PC-3 (cell line): ENCODE data around the gene MSH6. TPM values are rescaled to one million over a fixed set of nuclear protein-coding genes. Genes with fewer than 3 reads are reported as not detected.

Source experiments
- ATAC-seq: fragments of 200-7000 bp; cut with Tn5 transposase; 2 replicates; pipeline ENCODE4 v1.9.1; 2020; ENCODE audit warnings: mild to moderate bottlenecking, moderate library complexity
- BruUV-seq: library from RNA; stranded (reverse); fragments of 400-500 nt; replicated peaks from 2 replicates; lab custom pipeline; 2021; lab: Mats Ljungman, UMichigan
- CTCF ChIA-PET: fragments of 300-600 bp; sonication (Branson Sonifier 250); formaldehyde crosslinking; loops from one replicate; lab custom pipeline; 2022; ENCODE audit warnings: antibody characterized with exemption; lab: Charles Lee
- POLR2A ChIA-PET: fragments of 300-600 bp; sonication (Branson Sonifier 250); formaldehyde crosslinking; loops from one replicate; lab custom pipeline; 2022; ENCODE audit warnings: antibody characterized with exemption; ENCODE audit not compliant: unreplicated experiment; lab: Charles Lee
- DNase-seq: peaks from one replicate; pipeline ENCODE4 v3.0.0-alpha.2; 2015
- H2AFZ ChIP-seq: fragments of 300-600 bp; sonication (generic); 2 replicates; pipeline ENCODE4 v1.6.0; 2016; ENCODE audit warnings: antibody characterized with exemption, low read length
- H3F3A ChIP-seq: fragments of 300-600 bp; sonication (generic); one replicate; pipeline ENCODE4 v1.6.0; 2017; ENCODE audit warnings: antibody characterized with exemption, low read length, control low read depth, mild to moderate bottlenecking; ENCODE audit not compliant: unreplicated experiment
- H3K27ac ChIP-seq: fragments of 300-600 bp; sonication (generic); 2 replicates; pipeline ENCODE4 v1.5.1; 2016; ENCODE audit warnings: mild to moderate bottlenecking, low read length
- H3K27me3 ChIP-seq: fragments of 300-600 bp; sonication (generic); 2 replicates; pipeline ENCODE4 v1.6.1; 2016; ENCODE audit warnings: low read length, mixed read lengths
- H3K36me3 ChIP-seq: fragments of 300-600 bp; sonication (generic); 2 replicates; pipeline ENCODE4 v1.6.1; 2016; ENCODE audit warnings: low read depth, mixed run types, low read length, mixed read lengths
- H3K4me1 ChIP-seq: fragments of 300-600 bp; sonication (generic); 2 replicates; pipeline ENCODE4 v1.5.1; 2016; ENCODE audit warnings: low read length; ENCODE audit not compliant: insufficient read depth
- H3K4me2 ChIP-seq: fragments of 300-600 bp; sonication (generic); 2 replicates; pipeline ENCODE4 v1.6.0; 2016; ENCODE audit warnings: low read length
- H3K4me3 ChIP-seq: fragments of 300-600 bp; sonication (generic); 2 replicates; pipeline ENCODE4 v1.5.1; 2016; ENCODE audit warnings: mild to moderate bottlenecking, low read length, mixed read lengths
- H3K79me2 ChIP-seq: fragments of 300-600 bp; sonication (generic); 2 replicates; pipeline ENCODE4 v1.6.1; 2017; ENCODE audit warnings: low read length, mixed read lengths
- H3K9ac ChIP-seq: fragments of 300-600 bp; sonication (generic); 2 replicates; pipeline ENCODE4 v1.6.0; 2016; ENCODE audit warnings: mild to moderate bottlenecking, low read length
- H3K9me2 ChIP-seq: fragments of 300-600 bp; sonication (generic); replicated peaks from 2 replicates; pipeline ENCODE4 v1.6.1; 2016; ENCODE audit warnings: mixed run types, low read length, mixed read lengths
- H3K9me3 ChIP-seq: fragments of 300-600 bp; sonication (generic); 2 replicates; pipeline ENCODE4 v1.6.1; 2016; ENCODE audit warnings: low read length, mixed read lengths
- H4K20me1 ChIP-seq: fragments of 300-600 bp; sonication (generic); 2 replicates; pipeline ENCODE4 v1.6.1; 2016; ENCODE audit warnings: low read length, mixed read lengths
- CTCF ChIP-seq: fragments of 300-600 bp; sonication (generic); conservative IDR thresholded peaks from 2 replicates; pipeline ENCODE4 v1.5.1; 2017; ENCODE audit warnings: antibody characterized with exemption, low read depth, mild to moderate bottlenecking, low read length
- EZH2 ChIP-seq: fragments of 300-600 bp; sonication (generic); IDR thresholded peaks from one replicate; pipeline ENCODE4 v1.6.1; 2017; ENCODE audit warnings: antibody characterized with exemption, mild to moderate bottlenecking, low read length; ENCODE audit not compliant: unreplicated experiment
- EZH2phosphoT487 ChIP-seq: fragments of 300-600 bp; sonication (generic); IDR thresholded peaks from 2 replicates; pipeline ENCODE4 v1.6.1; 2018; ENCODE audit warnings: mild to moderate bottlenecking, antibody characterized with exemption, low read length, borderline replicate concordance
- intact Hi-C: fragments of 100-400 bp; cut with micrococcal nuclease; formaldehyde crosslinking; loops from 2 replicates; pipeline ENCODE4 v1.9.0; 2023
- total RNA-seq: library from RNA; depleted of rRNA; stranded (reverse); fragments of >200 nt; gene quantifications from 2 replicates; pipeline ENCODE4 v1.2.3, GENCODE V29; 2014

Gene MSH6
- total RNA-seq, 1 experiment from 2014 or later = 84.9 TPM

GRCh38 chr2:47771211-47771610 is 11.7 kb upstream of the MSH6 start:
- Histone ChIP-seq H3K27ac (no peak overlapping the region), H3K9ac (no peak overlapping the region), H3K27me3 (no peaks in the 10 kb centered on the region), H3K9me3 (no peaks in the 10 kb centered on the region), H3K36me3 (no peaks in the 10 kb centered on the region), H4K20me1 (no peaks in the 10 kb centered on the region), H3K4me2 (no peak overlapping the region), H3K4me1 (no peaks in the 10 kb centered on the region), H3K4me3 (no peak overlapping the region), H3F3A (no peaks in the 10 kb centered on the region), H3K9me2 (no peaks in the 10 kb centered on the region), H3K79me2 (no peaks in the 10 kb centered on the region), H2AFZ (no peak overlapping the region)
- BruUV-seq = no TSS peak
- ChIA-PET CTCF (interaction anchor here (0.6 to 1.0 kb wide), 2 partner anchors 383 to 522 kb away, joined by 3 to 10 read pairs; no protein-coding TSS in a partner anchor), POLR2A (interaction anchor here (0.6 kb wide), 1 partner anchor 12 kb away, joined by 3 read pairs; no protein-coding TSS in a partner anchor)
- ATAC-seq = peak; percentile 90
- intact Hi-C loops = no loop called here
- peak; percentile 88 for DNase-seq
- TF ChIP-seq EZH2 = no peak
- TF ChIP-seq CTCF = no peak
- no peak for TF ChIP-seq EZH2phosphoT487

GRCh38 chr2:47772343-47772742 is 10.6 kb upstream of the MSH6 start:
- H3F3A ChIP-seq = no peaks in the 10 kb centered on the region
- H3K9ac ChIP-seq = no peak overlapping the region
- ChIA-PET POLR2A (no interaction called here), CTCF (no interaction called here)
- no peak overlapping the region for H2AFZ ChIP-seq
- ATAC-seq (no peak), DNase-seq (no peak)
- intact Hi-C loops = no loop called here
- H3K27ac ChIP-seq = no peak overlapping the region
- no peak overlapping the region for H3K4me3 ChIP-seq
- no peaks in the 10 kb centered on the region for H3K79me2 ChIP-seq
- H3K4me2 ChIP-seq = no peak overlapping the region
- no peaks in the 10 kb centered on the region for H3K4me1 ChIP-seq
- no peak for TF ChIP-seq EZH2
- TF ChIP-seq EZH2phosphoT487 = no peak
- no peak for TF ChIP-seq CTCF
- H4K20me1 ChIP-seq = no peaks in the 10 kb centered on the region
- no peaks in the 10 kb centered on the region for H3K9me2 ChIP-seq
- H3K9me3 ChIP-seq = no peaks in the 10 kb centered on the region
- H3K27me3 ChIP-seq = no peaks in the 10 kb centered on the region
- no peaks in the 10 kb centered on the region for H3K36me3 ChIP-seq
- BruUV-seq = no TSS peak

GRCh38 chr2:47774567-47774966 is 8.4 kb upstream of the MSH6 start:
- DNase-seq (no peak), ATAC-seq (no peak)
- TF ChIP-seq EZH2 = no peak
- no peak for TF ChIP-seq CTCF
- no peak for TF ChIP-seq EZH2phosphoT487
- intact Hi-C loops = no loop called here
- H3K36me3 ChIP-seq = no peaks in the 10 kb centered on the region
- no peak overlapping the region for H3K27ac ChIP-seq
- no peaks in the 10 kb centered on the region for H3K79me2 ChIP-seq
- no peaks in the 10 kb centered on the region for H3K4me1 ChIP-seq
- H4K20me1 ChIP-seq = no peaks in the 10 kb centered on the region
- CTCF ChIA-PET = no interaction called here
- no peak overlapping the region for H3K9ac ChIP-seq
- H3F3A ChIP-seq = no peaks in the 10 kb centered on the region
- H3K4me3 ChIP-seq = no peak overlapping the region
- POLR2A ChIA-PET = no interaction called here
- no peaks in the 10 kb centered on the region for H3K27me3 ChIP-seq
- H3K4me2 ChIP-seq = no peak overlapping the region
- no peaks in the 10 kb centered on the region for H3K9me2 ChIP-seq
- no peaks in the 10 kb centered on the region for H3K9me3 ChIP-seq
- no TSS peak for BruUV-seq
- H2AFZ ChIP-seq = no peak overlapping the region
